K562 (cell line): ENCODE measurements around the gene PITPNM1. TPM values are rescaled to one million over a fixed set of nuclear protein-coding genes. Genes with fewer than 3 reads are reported as not detected.

ENCODE experiments used
- ATAC-seq: fragments of 200-7000 bp; cut with Tn5 transposase; 3 replicates; pipeline ENCODE4 v1.9.1; 2020; ENCODE audit warnings: moderate library complexity
- BruUV-seq: library from RNA; stranded (reverse); fragments of 400-500 nt; replicated peaks from 2 replicates; lab custom pipeline; 2021; lab: Mats Ljungman, UMichigan
- CTCF ChIA-PET: fragments of 300-600 bp; formaldehyde crosslinking; extraction: SDS; loops from one replicate; lab custom pipeline; 2021; ENCODE audit warnings: low intra/inter-chr PET ratio; lab: Yijun Ruan, JAX
- POLR2A ChIA-PET: fragments of 300-600, 350-650 bp; sonication (Branson Sonifier 250); formaldehyde crosslinking; extraction: SDS; loops from one replicate; lab custom pipeline; 2021; ENCODE audit warnings: antibody characterized with exemption, inconsistent platforms; lab: Yijun Ruan, JAX
- DNase-seq, 4 experiments: peaks; one replicate each; pipeline versions ENCODE4 v3.0.0 to v3.0.0-alpha.2; 2011 to 2018; ENCODE audit warnings: low spot score in 3 of 4, mixed read lengths in 3 of 4; ENCODE audit errors: extremely low read depth in 1 of 4
- FAIRE-seq: peaks from 2 replicates; lab custom pipeline; 2011; peaks lifted over from hg19 to GRCh38; lab: Jason Lieb, UNC
- H2AFZ ChIP-seq: 2 replicates; pipeline ENCODE4 v1.6.0; 2011; ENCODE audit warnings: low read depth, low read length, control low read depth, inconsistent platforms
- H3K27ac ChIP-seq: fragments of 200-600 bp; 3 replicates; pipeline ENCODE4 v1.8.0; 2011; ENCODE audit warnings: low read depth, mild to moderate bottlenecking, control low read depth, inconsistent platforms, low read length, moderate library complexity, mixed read lengths; ENCODE audit errors: extremely low read depth
- H3K27me3 ChIP-seq, 2 experiments: fragments of 300-600 bp in 1 of 2; 2 replicates in 1 of 2; 3 replicates in 1 of 2; pipeline versions ENCODE4 v1.6.0 to v1.8.0; 2011; ENCODE audit warnings: inconsistent platforms in 2 of 2, low read length in 2 of 2, mild to moderate bottlenecking in 1 of 2, mixed read lengths in 1 of 2, moderate library complexity in 1 of 2; ENCODE audit not compliant: control insufficient read depth in 2 of 2, insufficient read depth in 2 of 2
- H3K36me3 ChIP-seq: fragments of 300-600 bp; 3 replicates; pipeline ENCODE4 v1.8.0; 2011; ENCODE audit warnings: mild to moderate bottlenecking, low read length, inconsistent platforms; ENCODE audit not compliant: control insufficient read depth, insufficient read depth
- H3K4me1 ChIP-seq, 2 experiments: fragments of 200-600 bp in 1 of 2; replicated peaks in 1 of 2; 2 replicates in 1 of 2; 3 replicates in 1 of 2; pipeline versions ENCODE4 v1.5.1 to v1.8.0; 2011; ENCODE audit warnings: inconsistent platforms in 2 of 2, low read length in 2 of 2, mild to moderate bottlenecking in 1 of 2, mixed read lengths in 1 of 2, moderate library complexity in 1 of 2; ENCODE audit not compliant: control insufficient read depth in 2 of 2, insufficient read depth in 2 of 2
- H3K4me2 ChIP-seq: 2 replicates; pipeline ENCODE4 v1.6.1; 2011; ENCODE audit warnings: low read length, control low read depth, inconsistent platforms, mixed read lengths; ENCODE audit not compliant: insufficient read depth
- H3K4me3 ChIP-seq: fragments of 200-600 bp; sonication (generic), shearing (Covaris generic); 2 replicates; pipeline ENCODE4 v1.5.1; 2016; ENCODE audit warnings: control low read depth, inconsistent platforms
- H3K79me2 ChIP-seq: fragments of 200-600 bp; 3 replicates; pipeline ENCODE4 v1.8.0; 2011; ENCODE audit warnings: low read length, inconsistent platforms; ENCODE audit not compliant: control insufficient read depth, insufficient read depth
- H3K9ac ChIP-seq, 2 experiments: 2 replicates each; pipeline versions ENCODE4 v1.6.0 to v1.6.1; 2011; ENCODE audit warnings: low read depth in 2 of 2, low read length in 2 of 2, control low read depth in 1 of 2, inconsistent platforms in 1 of 2, mild to moderate bottlenecking in 1 of 2, mixed read lengths in 1 of 2; ENCODE audit not compliant: insufficient read depth in 1 of 2
- H3K9me1 ChIP-seq: one replicate; pipeline ENCODE4 v1.6.0; 2011; ENCODE audit warnings: inconsistent platforms, mild to moderate bottlenecking, low read length, moderate library complexity; ENCODE audit not compliant: control insufficient read depth, insufficient read depth
- H3K9me3 ChIP-seq: replicated peaks from 2 replicates; pipeline ENCODE4 v1.5.1; 2011; ENCODE audit warnings: low read depth, low read length, inconsistent platforms; ENCODE audit not compliant: control insufficient read depth, insufficient read depth
- H4K20me1 ChIP-seq: replicated peaks from 2 replicates; pipeline ENCODE4 v1.6.1; 2011; ENCODE audit warnings: low read length, inconsistent platforms, mixed read lengths; ENCODE audit not compliant: control insufficient read depth, insufficient read depth
- CREB3 ChIP-seq: fragments of 450-650 bp; conservative IDR thresholded peaks from 2 replicates; pipeline ENCODE4 v1.6.1; 2016; ENCODE audit warnings: missing genetic modification characterization, low read depth, mild to moderate bottlenecking, missing compliant biosample characterization, moderate library complexity
- CREB5 ChIP-seq: fragments of 250-450 bp; sonication (Bioruptor Pico); IDR thresholded peaks from 2 replicates; pipeline ENCODE4 v1.5.0; 2020; ENCODE audit warnings: mild to moderate bottlenecking
- GMEB1 ChIP-seq: fragments of 250-450 bp; sonication (Bioruptor Pico); IDR thresholded peaks from 2 replicates; pipeline ENCODE4 v1.4.0; 2020; ENCODE audit warnings: mild to moderate bottlenecking
- NR1H2 ChIP-seq: sonication (generic); formaldehyde crosslinking; IDR thresholded peaks from 2 replicates; pipeline ENCODE4 v1.4.0; 2020; ENCODE audit warnings: mild to moderate bottlenecking, missing genetic modification reagents
- RBFOX2 ChIP-seq: fragments of 200-400 bp; formaldehyde crosslinking; IDR thresholded peaks from 2 replicates; pipeline ENCODE4 v1.6.1; 2017; ENCODE audit warnings: low read depth, mild to moderate bottlenecking, low read length, moderate library complexity
- RFX1 ChIP-seq: fragments of 450-650 bp; IDR thresholded peaks from 2 replicates; pipeline ENCODE4 v1.6.1; 2016; ENCODE audit warnings: mild to moderate bottlenecking, moderate library complexity
- RUNX1 ChIP-seq: sonication (generic); IDR thresholded peaks from 2 replicates; pipeline ENCODE4 v1.6.1; 2016; ENCODE audit warnings: antibody characterized with exemption, low read depth
- TFAP4 ChIP-seq: sonication (generic); formaldehyde crosslinking; IDR thresholded peaks from 2 replicates; pipeline ENCODE4 v1.8.0; 2022; ENCODE audit warnings: missing genetic modification reagents, mild to moderate bottlenecking, moderate library complexity, borderline replicate concordance
- ZNF217 ChIP-seq: sonication (generic); formaldehyde crosslinking; IDR thresholded peaks from 2 replicates; pipeline ENCODE4 v1.8.0; 2022; ENCODE audit warnings: mild to moderate bottlenecking, missing genetic modification reagents
- WGBS: fragments of 100-300 bp; shearing (Covaris generic); methylation state at CpG from one replicate; pipeline ENCODE4 v1.1.6; 2016; ENCODE audit warnings: low coverage, mixed read lengths; ENCODE audit not compliant: insufficient coverage; ENCODE audit errors: missing lambda C conversion rate; 5-methylcytosine and 5-hydroxymethylcytosine counted together
- in situ Hi-C: fragments of 300-500 bp; cut with MboI; formaldehyde crosslinking; loops from 4 replicates; pipeline ENCODE4 v1.15.0; 2018; ENCODE audit warnings: inconsistent platforms, mixed read lengths
- intact Hi-C: fragments of 100-400 bp; cut with micrococcal nuclease; formaldehyde crosslinking; loops from 2 replicates; pipeline ENCODE4 v1.14.2; 2022
- polyA plus RNA-seq, 8 experiments: library from polyadenylated mRNA; depleted of rRNA in 4 of 8; stranded (reverse) in 5 of 8; unstranded in 3 of 8; fragments of >200 nt; fragmentation: Nextera tagmentation in 2 of 8; fragmentation: Illumina TruSeq in 1 of 8; extraction: Ambion mirVana in 2 of 8; extraction: Trizol in 1 of 8; gene quantifications; 2 replicates each; pipeline versions ENCODE4 v1.2.1 to v1.2.3, GENCODE V29; 2011 to 2014; ENCODE audit warnings: inconsistent platforms in 1 of 8, missing spikeins in 1 of 8
- total RNA-seq, 7 experiments: library from RNA; depleted of rRNA in 6 of 7; stranded (reverse); fragments of >200 nt in 6 of 7; fragmentation: Illumina TruSeq in 2 of 7; extraction: Trizol in 2 of 7; gene quantifications; 2 replicates each; pipeline versions ENCODE4 v1.2.1 to v1.2.3, GENCODE V29; 2011 to 2021; ENCODE audit warnings: low replicate concordance in 1 of 7

PITPNM1 gene
- total and polyA plus RNA-seq, 9 of the 15 experiments (the other 6 are each of a cell fraction or from before 2014, with no cell fraction given), result 0.11 to 53.7 (median 16.0) TPM

- ATAC-seq, result no peak
- no peaks in the 10 kb centered on the region for H3K27me3 ChIP-seq
- peaks cover 16 to 48% of the 10 kb centered on the region in 2 experiments; a peak in 4 of 5 replicates for H3K4me1 ChIP-seq
- BruUV-seq, result no TSS peak
- peak overlapping the region; percentile 78; the same call in 1 of the 2 replicates for H2AFZ ChIP-seq
- ChIA-PET POLR2A (interaction anchor here (0.6 to 1.7 kb wide), 3 partner anchors 9 to 71 kb away, joined by 3 to 4 read pairs (median 3); partner anchors contain the start of gene AIP), CTCF (interaction anchor here (1.3 kb wide), 1 partner anchor 66 kb away, joined by 3 read pairs; no protein-coding TSS in a partner anchor)
- H3K9me1 ChIP-seq, result no peaks in the 10 kb centered on the region
- TF ChIP-seq NR1H2 (CRISPR knock-in tag) (0 out of 2 replicates have a peak, but pooled peaks have one; percentile 18), CREB5 (no peak)
- no peaks in the 10 kb centered on the region for H4K20me1 ChIP-seq
- FAIRE-seq, result no peak
- no peak for DNase-seq
- in situ Hi-C loops, result no loop called here
- peak overlapping the region; percentile 76 for H3K4me3 ChIP-seq
- H3K9ac ChIP-seq, result peak overlapping the region; percentile 73 to 90
- H3K27ac ChIP-seq, result peak overlapping the region; percentile 69; the same call in 2 of the 3 replicates
- no peaks in the 10 kb centered on the region for H3K36me3 ChIP-seq
- no peaks in the 10 kb centered on the region for H3K9me3 ChIP-seq
- intact Hi-C loops, result loop anchor here (5.0 kb wide), 1 partner anchor 46 kb away; no protein-coding TSS in a partner anchor
- H3K79me2 ChIP-seq, result peaks cover 12% of the 10 kb centered on the region
- WGBS, result 0% methylated on average over 6 of the region's 6 CpGs
- H3K4me2 ChIP-seq, result peak overlapping the region; percentile 83
Measured at GRCh38 chr11:67468456-67468758, 36.8 kb downstream of the PITPNM1 start.

- Histone ChIP-seq H4K20me1 (no peaks in the 10 kb centered on the region), H3K27me3 (no peaks in the 10 kb centered on the region), H3K36me3 (no peaks in the 10 kb centered on the region), H3K9me1 (no peaks in the 10 kb centered on the region), H3K9me3 (no peaks in the 10 kb centered on the region), H3K4me2 (peak overlapping the region; percentile 83), H3K79me2 (peaks cover 12% of the 10 kb centered on the region), H3K4me1 (peaks cover 19 to 51% of the 10 kb centered on the region in 2 experiments; a peak in 4 of 5 replicates), H3K27ac (no peak overlapping the region; the same call in 2 of the 3 replicates), H3K4me3 (peak overlapping the region; percentile 76), H2AFZ (no peak overlapping the region), H3K9ac (peak overlapping the region; percentile 73 to 90)
- in situ Hi-C loops, result no loop called here
- ATAC-seq, result no peak
- ChIA-PET POLR2A (interaction anchor here (0.5 to 1.7 kb wide), 4 partner anchors 10 to 77 kb away, joined by 3 to 4 read pairs (median 3); partner anchors contain the start of gene AIP), CTCF (interaction anchor here (1.3 kb wide), 1 partner anchor 66 kb away, joined by 3 read pairs; no protein-coding TSS in a partner anchor)
- no peak for FAIRE-seq
- BruUV-seq, result TSS peak; percentile 26
- no peak for DNase-seq
- TF ChIP-seq GMEB1 (CRISPR knock-in tag) (no peak), RUNX1 (no peak), ZNF217 (CRISPR knock-in tag) (no peak), CREB3 (no peak), RFX1 (no peak), TFAP4 (CRISPR knock-in tag) (peak; percentile 36; the same call in 1 of the 2 replicates), RBFOX2 (no peak)
- intact Hi-C loops, result loop anchor here (5.0 kb wide), 1 partner anchor 46 kb away; no protein-coding TSS in a partner anchor
- 62% methylated on average over 5 of the region's 5 CpGs for whole genome bisulfite sequencing
Measured at GRCh38 chr11:67468056-67468455, 37.1 kb downstream of the PITPNM1 start.
